Neutrophil (primary cell): ENCODE data around the gene KHDC4.

Source experiments
- H3K27ac ChIP-seq: fragments of 200-600 bp; sonication (generic); 2 replicates; pipeline ENCODE4 v1.5.1; 2016; ENCODE audit warnings: mild to moderate bottlenecking, moderate library complexity
- H3K27me3 ChIP-seq: fragments of 200-600 bp; sonication (generic); 2 replicates; pipeline ENCODE4 v1.6.0; 2016; ENCODE audit warnings: mild to moderate bottlenecking
- H3K36me3 ChIP-seq: fragments of 200-600 bp; sonication (generic); 2 replicates; pipeline ENCODE4 v1.5.1; 2017
- H3K4me1 ChIP-seq, 2 experiments: fragments of 200-600 bp in 1 of 2; sonication (generic) in 1 of 2; 1 replicate in 1 of 2; 2 replicates in 1 of 2; pipeline versions ENCODE4 v1.5.1 to v1.6.1; 2013 to 2016; ENCODE audit warnings: low read depth in 1 of 2, low read length in 1 of 2, mild to moderate bottlenecking in 1 of 2, moderate library complexity in 1 of 2; ENCODE audit not compliant: control insufficient read depth in 1 of 2, insufficient read depth in 1 of 2
- H3K4me3 ChIP-seq, 2 experiments: fragments of 200-600 bp in 1 of 2; sonication (generic) in 1 of 2; 1 replicate in 1 of 2; 2 replicates in 1 of 2; pipeline ENCODE4 v1.5.1; 2013 to 2016; ENCODE audit warnings: low read depth in 1 of 2, low read length in 1 of 2, mild to moderate bottlenecking in 1 of 2, moderate library complexity in 1 of 2
- H3K9me3 ChIP-seq: fragments of 200-600 bp; sonication (generic); 2 replicates; pipeline ENCODE4 v1.5.1; 2016
- CTCF ChIP-seq: fragments of 200-600 bp; sonication (generic); IDR thresholded peaks from 2 replicates; pipeline ENCODE4 v1.5.1; 2016; ENCODE audit warnings: antibody characterized with exemption

The KHDC4 gene

DNA sequence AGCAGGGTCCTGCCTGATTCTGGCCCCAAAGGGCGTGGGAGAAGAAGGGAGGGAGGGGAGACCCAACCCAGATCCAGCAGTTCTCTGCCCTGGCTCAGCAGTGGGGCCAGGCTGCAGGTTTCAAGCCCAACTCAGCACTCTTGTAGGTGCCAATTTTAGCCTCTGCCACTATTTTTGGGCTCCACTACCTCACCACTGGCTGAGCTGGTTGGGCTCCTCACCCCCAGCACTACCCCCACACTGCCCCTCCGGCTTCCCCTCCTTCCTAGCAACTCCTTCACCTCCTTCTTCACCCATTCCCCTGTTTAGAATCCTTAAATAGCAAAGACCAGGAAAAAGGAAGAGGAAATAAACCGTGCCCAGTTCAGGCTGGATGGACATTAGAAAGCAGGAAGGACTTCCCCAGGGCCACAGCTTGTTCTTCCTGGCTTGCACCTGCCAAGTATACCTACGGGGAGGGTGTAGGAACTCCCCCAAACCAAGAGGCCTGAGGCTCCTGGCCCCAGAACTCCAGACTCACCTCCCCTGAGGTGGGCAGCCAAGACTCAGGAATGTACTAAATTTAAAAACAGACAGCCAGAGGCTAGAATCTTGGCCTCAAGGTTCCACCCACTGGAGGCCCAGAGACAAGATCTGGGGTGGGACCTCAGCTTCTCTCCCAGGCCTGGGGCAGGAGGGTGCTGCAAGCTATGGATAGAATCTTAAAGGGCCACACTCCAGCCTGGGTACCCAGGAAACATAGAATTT, 45.6 kb upstream of the KHDC4 start:
- Histone ChIP-seq H3K9me3 (no peaks in the 10 kb centered on the region), H3K27ac (peak overlapping the region; percentile 97), H3K4me1 (peaks cover 62 to 74% of the 10 kb centered on the region in 2 experiments), H3K4me3 (peak overlapping the region; percentile 81 to 84), H3K36me3 (no peaks in the 10 kb centered on the region), H3K27me3 (no peaks in the 10 kb centered on the region)
- TF ChIP-seq CTCF: no peak

GRCh38 chr1:155978973-155979429, 44.8 kb upstream of the KHDC4 start:
- no peak for TF ChIP-seq CTCF
- Histone ChIP-seq H3K27me3 (no peaks in the 10 kb centered on the region), H3K4me1 (peaks cover 70 to 82% of the 10 kb centered on the region in 2 experiments)

DNA sequence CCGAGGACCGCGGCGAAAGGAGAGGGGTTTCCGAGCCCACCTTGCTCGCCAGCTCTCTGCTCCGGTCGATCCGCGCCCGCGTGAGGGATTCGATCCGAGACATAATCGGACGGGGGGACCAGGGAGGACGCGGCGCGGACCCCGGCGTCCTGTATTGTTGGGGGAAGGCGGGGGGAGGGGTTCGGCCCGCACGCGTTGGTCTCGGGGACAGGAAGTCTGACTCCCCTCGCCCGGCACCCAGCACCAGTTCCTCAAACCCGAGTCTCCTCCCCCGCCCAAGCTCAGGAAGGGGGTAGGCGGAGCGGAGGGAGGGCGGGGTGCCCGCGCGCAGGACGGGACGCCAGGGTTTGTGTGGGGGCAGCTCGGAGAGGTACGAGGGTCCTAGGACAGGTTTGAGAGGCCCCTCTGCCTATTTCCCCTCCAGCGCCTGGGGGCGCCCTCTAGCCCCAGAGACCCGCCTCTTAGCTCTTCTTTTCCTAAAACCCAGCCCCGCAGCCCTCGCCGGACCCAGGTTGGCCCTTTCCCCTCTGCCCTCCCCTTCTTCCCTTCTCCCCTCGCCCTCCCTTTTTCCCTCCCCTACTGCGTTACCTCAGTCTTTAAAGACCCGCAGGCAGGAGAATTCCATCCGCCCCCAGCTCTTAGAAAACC, 44.2 kb upstream of the KHDC4 start, which contains the start of gene ARHGEF2:
ARHGEF2 (minus strand) TSS at position 223 of the 648 bp plus-strand sequence; CDS start at position 103, 120 bp downstream.
- Histone ChIP-seq H3K36me3 (no peaks in the 10 kb centered on the region), H3K27me3 (no peaks in the 10 kb centered on the region), H3K9me3 (no peaks in the 10 kb centered on the region), H3K4me3 (peak within 1 kb of the TSS; percentile 81 to 84), H3K4me1 (peaks cover 70 to 86% of the 10 kb centered on the region in 2 experiments), H3K27ac (peak within 1 kb of the TSS; percentile 97)
- no peak for TF ChIP-seq CTCF

More at GRCh38 chr1:155978973-155979429, 44.8 kb upstream of the KHDC4 start:
- Histone ChIP-seq H3K9me3 (no peaks in the 10 kb centered on the region), H3K36me3 (no peaks in the 10 kb centered on the region), H3K27ac (peak overlapping the region; percentile 97), H3K4me3 (peak overlapping the region; percentile 81 to 84)

GRCh38 chr1:155977690-155978324, 43.6 kb upstream of the KHDC4 start:
- Histone ChIP-seq H3K9me3 (no peaks in the 10 kb centered on the region), H3K27me3 (no peaks in the 10 kb centered on the region), H3K4me1 (peaks cover 70 to 86% of the 10 kb centered on the region in 2 experiments), H3K27ac (peak overlapping the region; percentile 97), H3K36me3 (no peaks in the 10 kb centered on the region), H3K4me3 (peak overlapping the region; percentile 81 to 84)
- no peak for TF ChIP-seq CTCF

DNA sequence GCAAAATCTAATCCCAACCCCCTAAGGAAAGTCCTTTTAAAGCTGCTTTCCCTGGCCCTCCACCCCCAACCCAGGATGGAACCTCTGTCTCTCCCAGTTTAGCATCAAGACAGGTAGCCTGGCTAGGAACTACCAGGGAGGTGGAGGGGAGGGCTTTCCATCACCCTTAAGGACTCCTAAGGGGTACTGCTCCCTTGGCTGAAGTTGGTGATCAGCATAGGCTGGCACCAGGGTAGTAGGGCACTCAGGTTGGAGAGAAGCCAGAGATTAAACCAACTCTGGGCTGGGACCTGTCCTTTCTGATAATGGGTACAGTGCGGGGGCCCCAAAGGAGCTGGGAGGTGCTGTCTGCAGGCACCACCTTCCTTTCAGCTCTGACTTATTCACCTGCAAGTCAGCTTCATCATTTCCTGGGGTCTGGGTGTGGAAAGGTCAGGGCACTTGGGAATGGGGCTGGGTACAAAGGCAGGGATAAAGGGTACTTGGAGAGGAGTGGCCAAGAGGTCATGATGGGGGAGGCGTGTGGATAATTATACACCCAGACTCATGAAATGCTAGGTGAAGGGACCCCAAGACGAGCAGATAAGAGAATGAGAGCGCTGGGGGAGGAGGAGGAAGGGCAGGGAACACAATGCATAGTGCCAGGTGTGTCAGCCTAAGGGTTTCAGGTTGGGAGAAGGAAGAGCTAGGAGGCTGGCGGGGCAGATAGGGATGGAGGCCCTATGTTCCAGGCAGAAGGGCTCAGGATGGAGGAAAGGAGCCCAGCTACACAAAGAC, 42.9 kb upstream of the KHDC4 start:
- no peaks in the 10 kb centered on the region for H3K27me3 ChIP-seq
- TF ChIP-seq CTCF: no peak
- no peaks in the 10 kb centered on the region for H3K9me3 ChIP-seq
- peaks cover 70 to 87% of the 10 kb centered on the region in 2 experiments for H3K4me1 ChIP-seq
- H3K36me3 ChIP-seq: no peaks in the 10 kb centered on the region
- H3K4me3 ChIP-seq: peak overlapping the region; percentile 81 to 84
- H3K27ac ChIP-seq: peak overlapping the region; percentile 97
